RPMI8226 (cell line): Measurements from ENCODE around the gene TBR1.

ENCODE experiments used
- DNase-seq: peaks from one replicate; pipeline ENCODE4 v3.0.0-alpha.2; 2015

TBR1 gene

GRCh38 chr2:161415987-161416707 lies at the start of gene TBR1:
TSS of gene TBR1 (plus strand) at chr2:161416297. CDS start at chr2:161416411, 114 bp downstream.
- no peak for DNase-seq

GRCh38 chr2:161367675-161368074 lies 48.4 kb upstream of the TBR1 start:
- DNase-seq, result no peak

- DNase-seq, result no peak
Observed at GRCh38 chr2:161369311-161369710, 46.8 kb upstream of the TBR1 start.

- no peak for DNase-seq
Observed at GRCh38 chr2:161370981-161371380, 45.1 kb upstream of the TBR1 start.

GRCh38 chr2:161371869-161372268 lies 44.2 kb upstream of the TBR1 start:
- DNase-seq, result no peak

- DNase-seq, result no peak
Observed at GRCh38 chr2:161373942-161374341, 42.2 kb upstream of the TBR1 start.

- no peak for DNase-seq
Observed at GRCh38 chr2:161374446-161374845, 41.7 kb upstream of the TBR1 start.

GRCh38 chr2:161379740-161380139 lies 36.4 kb upstream of the TBR1 start:
- DNase-seq, result no peak

- DNase-seq, result no peak
Observed at GRCh38 chr2:161381546-161381945, 34.6 kb upstream of the TBR1 start.

- DNase-seq, result no peak
Observed at GRCh38 chr2:161382747-161383146, 33.4 kb upstream of the TBR1 start.

- DNase-seq, result no peak
Observed at GRCh38 chr2:161384864-161385263, 31.2 kb upstream of the TBR1 start.

- DNase-seq, result no peak
Observed at GRCh38 chr2:161386228-161386824, 29.8 kb upstream of the TBR1 start.

GRCh38 chr2:161388146-161388779 lies 27.8 kb upstream of the TBR1 start:
- no peak for DNase-seq

- no peak for DNase-seq
Observed at GRCh38 chr2:161391737-161392506, 24.2 kb upstream of the TBR1 start.

- DNase-seq, result no peak
Observed at GRCh38 chr2:161400076-161400475, 16.0 kb upstream of the TBR1 start.

- DNase-seq, result no peak
Observed at GRCh38 chr2:161402297-161402696, 13.8 kb upstream of the TBR1 start.

- no peak for DNase-seq
Observed at GRCh38 chr2:161406316-161406715, 9.8 kb upstream of the TBR1 start.

- no peak for DNase-seq
Observed at GRCh38 chr2:161407597-161407996, 8.5 kb upstream of the TBR1 start.

- DNase-seq, result no peak
Observed at GRCh38 chr2:161409308-161409907, 6.7 kb upstream of the TBR1 start.

GRCh38 chr2:161412346-161412745 lies 3.8 kb upstream of the TBR1 start:
- DNase-seq, result no peak

- DNase-seq, result peak; percentile 11
Observed at GRCh38 chr2:161414042-161415033, 1.8 kb upstream of the TBR1 start.
